ENCODE results near the gene PIP4K2B.
A peak's percentile ranks its signal among the peaks of the same experiment; 100 is the strongest.

PIP4K2B gene

DNA sequence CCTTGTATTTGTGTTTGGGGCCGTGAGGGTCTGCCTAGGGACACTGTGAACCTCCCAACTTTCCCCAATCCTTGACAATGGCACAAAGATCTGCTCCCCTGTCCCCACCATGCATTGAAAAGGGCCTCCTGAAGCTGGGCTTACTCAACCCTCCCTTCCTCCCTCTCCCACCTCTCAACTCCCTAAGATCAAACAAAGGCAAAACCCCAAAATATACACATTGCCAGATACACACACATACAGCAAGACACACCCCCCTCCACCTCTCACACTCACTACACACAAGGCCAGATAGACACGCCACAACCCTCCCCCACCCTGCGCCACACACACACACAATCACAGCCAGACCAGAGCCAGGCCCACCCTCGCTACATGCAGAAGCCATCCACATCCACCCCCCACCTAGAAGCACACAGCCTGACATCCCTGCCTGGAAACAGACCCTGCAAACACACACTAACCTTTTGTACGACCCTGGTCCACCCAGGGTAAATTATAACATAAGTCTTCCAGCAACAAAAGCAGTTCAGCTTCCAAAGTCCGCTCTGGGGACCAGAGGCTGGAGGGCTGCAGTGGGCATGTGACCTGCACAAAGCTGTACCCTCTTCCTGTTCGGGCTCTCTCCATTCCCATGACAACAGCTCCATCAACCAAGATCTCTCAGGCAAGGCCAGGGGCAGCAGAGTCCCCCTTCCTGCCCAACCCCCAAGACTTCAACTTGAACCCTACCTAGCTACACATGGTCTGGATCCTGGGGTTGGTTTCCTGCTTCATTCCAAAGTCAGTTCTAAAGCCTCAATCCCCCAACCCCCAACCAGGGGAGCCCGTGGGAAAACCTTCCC, 53.1 kb downstream of the PIP4K2B start:
- DNase-seq (ENCODE audit: low spot score), result no peak

DNA sequence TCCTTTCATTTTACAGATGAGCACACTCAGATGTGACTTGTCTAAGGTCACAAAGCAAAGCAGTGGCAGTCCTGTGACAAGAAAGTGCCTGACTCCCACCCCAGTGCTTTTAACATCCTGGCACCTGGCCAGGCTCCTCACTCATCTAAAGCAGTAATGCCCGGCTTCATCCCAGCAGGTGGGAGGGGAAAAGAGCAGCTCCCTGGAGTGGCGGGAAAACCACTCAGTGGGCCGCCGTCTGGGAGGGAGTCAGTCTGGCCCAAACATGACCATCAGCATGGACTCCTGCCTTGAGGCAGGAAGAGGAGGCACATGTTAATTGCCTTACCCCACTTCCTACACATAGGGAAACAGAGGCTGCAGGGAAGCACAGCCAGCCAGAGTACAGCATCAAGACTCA, 53.8 kb downstream of the PIP4K2B start:
- no peak for DNase-seq (ENCODE audit: low spot score)

DNA sequence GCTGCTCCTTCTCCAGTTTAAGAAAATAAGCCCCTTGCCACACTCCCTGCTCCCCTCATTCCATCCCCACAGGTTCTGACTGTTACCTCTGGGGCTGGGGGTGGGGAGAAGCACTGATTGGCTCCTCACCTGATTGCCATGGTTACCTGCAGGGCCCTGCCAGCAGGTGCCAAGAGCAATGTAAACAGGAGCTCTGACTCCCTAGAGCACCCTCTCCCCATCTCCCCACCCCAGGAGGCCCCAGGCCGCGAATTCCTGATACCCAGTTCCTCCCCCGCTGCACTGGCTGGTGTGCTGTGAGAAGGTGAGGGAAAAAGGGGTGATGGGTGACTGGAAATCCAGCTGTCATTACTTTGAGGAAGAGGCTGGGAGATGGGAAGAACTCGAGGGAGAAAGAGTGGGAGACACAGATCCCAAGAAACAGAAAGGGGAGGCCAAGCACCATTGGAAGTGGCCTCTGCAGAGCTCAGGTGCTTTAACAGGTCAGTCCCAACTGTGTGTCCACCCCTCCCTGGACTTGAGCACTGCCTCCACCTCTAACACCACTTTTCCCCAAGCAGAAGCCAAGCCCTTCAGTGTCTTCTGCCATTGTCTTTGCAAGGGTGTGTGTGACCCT, 55.7 kb downstream of the PIP4K2B start:
- no peak for DNase-seq (ENCODE audit: low spot score)

DNA sequence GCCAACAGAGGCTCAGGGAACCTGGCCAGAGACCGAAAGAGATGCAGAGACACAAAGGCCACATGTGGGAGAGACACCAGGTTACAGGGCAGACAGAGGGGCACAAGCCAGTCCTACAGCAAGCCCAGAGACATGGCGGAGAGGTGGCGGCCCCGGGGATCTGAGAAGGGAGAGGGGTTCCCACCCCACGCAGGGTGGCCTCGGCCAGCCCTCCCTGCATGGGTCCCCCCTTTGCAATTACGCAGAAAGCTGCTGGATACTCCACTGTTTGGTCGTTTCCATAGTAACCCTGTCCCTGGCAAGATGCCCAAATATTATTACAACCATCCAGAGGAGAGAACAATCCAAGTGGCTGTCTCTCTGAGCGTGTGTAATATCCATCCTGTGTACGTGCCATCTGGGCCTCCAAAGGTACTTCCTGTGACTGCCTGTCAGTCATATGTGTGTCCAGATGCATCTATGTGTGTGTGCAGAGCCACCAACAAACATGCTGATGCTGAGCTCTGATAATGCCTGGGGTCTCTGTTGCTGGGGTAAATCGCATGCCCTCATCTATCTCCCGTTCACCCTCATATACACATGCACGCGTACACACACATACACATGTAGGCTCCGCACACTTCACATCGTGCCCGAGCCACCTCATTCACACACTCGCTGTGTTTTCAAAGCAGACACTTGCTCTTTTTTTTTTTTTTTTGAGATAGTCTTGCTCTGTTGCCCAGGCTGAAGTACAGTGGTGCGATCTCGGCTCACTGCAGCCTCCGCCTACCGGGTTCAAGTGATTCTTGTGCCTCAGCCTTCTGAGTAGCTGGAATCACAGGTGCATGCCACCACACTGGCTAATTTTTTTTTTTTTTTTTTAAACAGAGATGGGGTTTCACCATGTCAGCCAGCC, 56.7 kb downstream of the PIP4K2B start:
- DNase-seq (ENCODE audit: low spot score), result peak; percentile 88

DNA sequence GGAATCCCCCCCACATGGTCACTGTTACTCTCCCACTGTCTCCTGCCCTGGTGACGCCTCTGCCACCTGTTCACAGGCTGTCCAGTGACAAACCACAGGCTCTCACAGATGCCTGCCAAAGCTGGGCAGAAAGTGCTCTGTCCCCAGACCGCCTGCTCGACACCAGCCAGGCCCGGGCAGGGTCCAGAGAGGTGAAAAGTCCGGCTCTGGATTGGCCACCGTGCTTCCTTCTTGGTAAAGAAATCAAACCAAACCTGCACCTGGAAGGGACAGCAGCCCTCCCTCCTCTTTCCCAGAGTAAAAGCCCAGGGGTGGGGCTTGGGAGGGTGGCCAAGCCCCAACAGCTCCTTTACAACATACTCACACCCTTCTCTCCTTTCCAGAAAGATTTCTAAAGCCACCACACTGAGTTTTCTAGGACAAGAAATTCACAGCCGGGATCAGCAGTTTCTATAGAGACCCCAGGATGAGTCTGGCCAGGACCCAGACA, 57.4 kb downstream of the PIP4K2B start:
- DNase-seq (ENCODE audit: low spot score), result no peak

DNA sequence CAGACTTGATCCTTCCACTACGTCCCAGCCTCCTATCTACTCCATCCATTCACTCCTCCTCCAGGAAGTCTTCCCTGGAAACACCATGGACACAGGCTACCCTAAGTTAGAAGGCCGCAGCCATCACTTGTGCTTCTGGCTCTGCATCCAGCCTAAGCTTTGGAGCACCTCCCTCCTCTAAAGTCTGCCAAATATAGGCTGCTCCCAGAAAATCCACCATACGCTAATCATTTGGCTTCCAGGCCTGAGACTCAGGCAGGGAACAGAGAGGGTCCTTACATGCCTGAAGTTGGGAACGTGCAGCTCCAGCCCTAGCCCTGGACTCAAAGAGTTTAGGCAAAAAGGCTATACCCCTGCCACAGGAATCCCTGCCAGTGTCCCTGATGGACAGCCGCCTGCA, 57.9 kb downstream of the PIP4K2B start:
- DNase-seq (ENCODE audit: low spot score), result no peak

DNA sequence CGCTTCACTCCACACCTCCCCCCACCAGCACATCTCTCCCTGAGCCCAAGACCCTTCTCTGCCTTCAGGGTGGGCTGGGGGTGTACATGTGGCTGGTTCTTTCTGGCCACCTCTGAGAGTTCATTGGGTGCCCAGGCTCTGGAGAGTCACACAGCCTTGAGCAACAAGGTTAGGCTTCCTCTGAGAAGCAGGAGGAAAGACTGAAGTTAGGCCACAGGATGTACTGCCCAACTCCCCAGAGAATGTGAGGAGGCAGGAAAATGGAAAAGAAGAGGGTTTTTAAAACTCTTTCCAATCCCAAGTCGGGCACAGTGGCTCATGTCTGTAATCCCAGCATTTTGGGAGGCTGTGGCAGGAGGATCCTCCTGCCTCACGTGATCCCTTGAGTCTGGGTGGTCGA, 58.5 kb downstream of the PIP4K2B start:
- DNase-seq (ENCODE audit: low spot score), result no peak

DNA sequence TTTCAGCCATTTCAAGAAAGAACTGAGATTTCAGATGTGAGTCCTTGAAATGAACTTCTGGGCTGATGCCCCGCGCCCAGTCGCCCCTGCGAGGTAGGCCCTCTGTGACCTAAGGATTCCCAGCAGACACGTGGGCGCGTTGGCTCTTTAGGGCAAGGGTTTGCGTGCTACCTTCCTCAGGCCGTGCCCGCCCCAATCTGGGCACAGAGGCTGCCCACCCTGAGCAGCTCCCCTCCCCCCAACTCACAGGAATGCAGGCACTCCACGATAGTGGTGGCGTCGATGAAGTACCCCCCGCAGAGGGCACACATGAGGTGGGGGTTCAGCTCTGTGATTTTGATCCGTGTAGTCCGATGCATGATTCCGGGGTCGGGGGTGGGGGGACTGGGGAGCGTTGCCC, 59.3 kb downstream of the PIP4K2B start:
- DNase-seq (ENCODE audit: low spot score), result no peak

DNA sequence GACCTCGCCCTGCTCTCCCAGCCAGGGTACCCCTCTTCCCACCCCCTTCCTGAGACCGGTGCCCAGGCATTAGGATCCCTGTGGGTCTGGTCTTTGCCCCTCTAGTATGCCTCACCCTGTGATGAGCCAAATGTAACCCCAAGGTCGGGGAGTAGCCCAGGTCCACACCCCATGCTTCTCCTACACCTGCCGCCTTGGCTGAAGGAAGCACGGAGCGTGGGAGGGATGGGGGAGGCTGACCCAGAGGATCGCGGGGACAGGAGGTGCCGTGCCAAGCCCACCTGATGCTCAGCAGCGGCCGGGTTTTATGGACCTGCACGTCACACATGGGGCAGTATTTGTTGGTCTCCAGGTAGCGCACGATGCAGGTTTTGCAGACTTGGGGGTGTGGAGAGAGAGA, 60.1 kb downstream of the PIP4K2B start:
- no peak for DNase-seq (ENCODE audit: low spot score)

DNA sequence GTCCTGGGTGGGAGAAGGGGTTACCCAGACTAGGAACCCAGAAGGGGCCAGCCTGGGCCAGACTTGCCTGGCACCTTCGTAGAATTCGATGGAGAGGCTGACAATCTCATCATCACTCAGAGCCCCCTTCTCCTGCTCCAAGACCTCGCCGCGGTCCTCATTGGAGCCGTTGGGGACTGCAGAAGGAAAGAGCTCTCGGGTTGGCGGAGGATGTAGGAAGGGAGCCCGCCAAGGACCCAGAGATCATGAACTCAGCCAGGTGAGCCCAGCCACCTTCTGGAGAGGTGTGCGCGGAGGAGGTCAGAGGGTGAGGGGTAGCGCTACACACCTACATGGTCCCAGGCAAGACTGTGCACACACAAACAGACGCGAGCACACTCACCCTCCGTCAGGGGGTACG, 60.7 kb downstream of the PIP4K2B start:
- no peak for DNase-seq (ENCODE audit: low spot score)

DNA sequence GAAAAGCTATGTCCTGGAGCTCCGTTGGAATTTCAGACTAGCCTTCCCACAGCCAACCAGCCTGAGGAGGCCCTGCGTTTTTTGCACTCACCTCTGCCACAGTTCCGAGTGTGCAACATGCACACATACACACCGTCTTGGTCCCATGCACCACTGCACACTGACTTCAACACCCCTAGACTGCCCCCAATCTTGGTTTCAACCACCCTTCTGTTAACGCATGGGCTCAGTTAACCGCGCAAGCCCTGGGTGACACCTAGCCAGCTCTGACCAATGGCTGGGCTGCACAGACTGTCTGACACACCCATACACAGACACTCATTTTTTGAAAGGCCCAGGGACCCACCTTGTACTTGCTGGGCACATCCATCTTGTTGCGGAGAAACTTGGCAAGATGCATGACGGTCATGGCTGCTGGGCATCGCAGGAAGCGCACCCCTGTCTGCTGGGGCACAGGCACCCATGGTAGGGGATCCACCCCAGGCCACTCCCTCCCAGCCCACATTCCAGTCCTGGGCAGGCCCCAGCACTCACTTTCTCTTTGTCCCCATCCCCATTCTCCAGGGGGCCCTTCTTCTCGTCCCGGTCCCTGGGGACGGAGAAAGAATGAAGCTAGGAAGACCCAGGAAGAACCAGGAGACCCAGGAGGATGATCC, 61.2 kb downstream of the PIP4K2B start:
- DNase-seq (ENCODE audit: low spot score), result no peak

DNA sequence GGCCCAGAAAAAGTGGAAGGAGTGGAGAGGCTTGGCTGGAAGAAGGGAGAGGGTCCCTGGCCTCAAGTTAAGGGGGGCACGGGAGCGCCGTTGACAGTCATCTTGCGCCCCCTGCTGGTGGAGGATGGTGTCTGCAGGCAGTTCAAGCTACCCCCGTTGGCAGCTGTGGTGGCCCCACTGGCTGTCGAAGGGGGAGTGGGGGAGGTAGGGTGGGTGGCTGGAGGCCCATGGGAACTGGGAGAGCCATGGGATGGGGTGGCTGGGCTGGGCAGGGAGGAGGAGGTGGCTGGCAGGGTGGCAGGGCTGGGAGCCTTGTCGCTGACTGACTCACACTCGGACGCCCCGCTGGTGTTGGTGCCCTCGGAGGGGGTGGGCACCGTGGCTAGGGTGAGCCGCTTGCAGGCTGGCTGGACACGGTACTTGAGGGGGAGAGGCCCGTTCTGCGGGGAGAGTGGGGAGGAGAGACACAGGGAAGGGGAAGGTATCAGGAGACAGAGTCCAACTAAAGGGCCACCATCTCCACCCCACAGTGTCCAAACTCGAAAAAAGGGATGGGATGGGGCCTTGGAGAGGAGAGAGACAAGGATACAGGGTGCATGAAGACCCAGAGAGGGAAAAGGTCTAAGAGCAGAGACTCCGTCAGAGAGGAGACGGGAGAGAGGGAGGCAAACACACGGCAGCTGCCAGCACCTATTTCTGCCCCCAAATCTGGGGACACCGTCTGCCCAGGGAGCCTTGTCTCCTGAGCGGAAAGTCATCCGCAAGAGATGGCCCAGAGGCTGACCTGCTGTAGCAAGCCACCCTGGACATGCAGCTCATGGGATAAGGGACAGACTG, 64.0 kb downstream of the PIP4K2B start:
- no peak for DNase-seq (ENCODE audit: low spot score)

DNA sequence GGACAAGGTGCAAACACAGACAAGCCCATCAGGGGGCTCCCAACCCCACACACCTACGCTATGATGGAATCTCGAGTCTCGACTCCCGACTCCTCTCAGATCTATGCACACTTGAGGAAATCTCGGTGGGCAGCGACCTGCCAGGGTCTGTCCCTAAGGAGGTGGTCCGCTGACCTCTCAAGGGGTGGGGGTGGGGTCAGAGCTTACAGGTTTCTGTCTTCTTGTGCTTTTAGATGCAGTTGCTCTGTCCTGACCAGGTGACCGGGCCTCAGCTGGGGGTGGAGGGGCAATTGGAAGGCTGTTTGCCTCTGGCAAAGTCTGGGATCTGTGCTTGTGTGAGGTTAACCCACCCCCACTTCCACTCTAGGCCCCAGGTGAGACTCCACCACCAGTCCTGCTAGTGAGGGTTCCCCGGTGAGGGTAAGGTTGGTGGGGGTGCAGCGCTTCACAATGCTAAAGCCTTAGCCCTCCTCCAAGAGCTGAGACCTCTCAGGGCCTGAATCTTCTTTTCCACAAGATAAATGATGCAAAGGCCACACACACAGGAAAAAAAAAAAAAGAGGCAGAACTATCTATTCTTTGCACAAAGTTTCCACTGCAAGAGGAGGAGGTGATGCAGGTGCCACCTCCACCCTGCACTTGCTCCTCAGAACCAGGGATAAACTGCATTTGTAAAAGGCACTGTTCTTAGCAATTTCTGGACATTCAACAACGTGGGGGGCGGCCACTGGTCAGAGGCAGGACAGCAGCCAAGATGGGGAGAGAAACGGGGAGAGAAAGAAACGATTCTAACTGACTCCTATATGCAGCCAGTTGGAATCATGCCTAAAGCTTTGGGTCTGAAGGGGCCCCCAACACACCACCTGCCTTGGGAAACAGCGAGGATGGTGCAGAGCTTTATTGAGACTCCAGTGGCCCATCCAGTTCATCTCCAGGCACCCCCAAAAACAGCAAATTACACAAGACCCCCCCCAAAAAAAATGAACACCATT, 65.1 kb downstream of the PIP4K2B start:
- DNase-seq (ENCODE audit: low spot score), result peak; percentile 70

DNA sequence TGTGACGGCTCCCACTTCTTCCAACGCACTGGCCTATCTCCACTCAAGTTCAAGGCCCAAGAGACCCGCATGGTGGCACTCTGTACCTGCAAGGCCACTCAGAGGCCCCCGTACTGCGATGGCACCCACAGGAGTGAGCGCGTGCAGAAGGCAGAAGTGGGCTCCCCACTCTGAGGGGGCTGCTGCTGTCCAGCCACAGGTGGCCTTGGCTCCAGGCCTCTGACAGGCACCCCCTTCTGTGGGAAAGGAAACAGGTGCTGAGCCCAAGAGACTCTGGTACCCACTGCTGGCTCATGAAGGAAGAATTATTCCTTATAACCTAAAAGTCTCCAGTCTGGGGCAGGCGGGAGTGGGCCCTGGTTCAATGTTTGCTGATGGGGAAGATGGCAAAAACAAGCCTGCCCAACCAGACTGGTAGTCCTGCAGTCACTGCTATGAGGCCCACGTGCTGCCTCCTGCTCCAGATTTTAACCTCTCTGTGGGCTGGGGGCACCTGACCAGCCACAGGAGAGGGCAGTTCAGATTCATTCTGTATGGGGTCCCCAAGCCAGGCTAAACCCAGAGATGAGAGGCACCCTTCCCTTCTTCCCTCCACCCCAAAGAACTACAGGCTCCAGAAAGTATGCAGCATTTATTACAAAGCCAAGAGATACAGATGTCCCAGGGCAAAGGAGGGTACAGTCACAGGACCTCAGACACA, 65.9 kb downstream of the PIP4K2B start:
- no peak for DNase-seq (ENCODE audit: low spot score)

DNA sequence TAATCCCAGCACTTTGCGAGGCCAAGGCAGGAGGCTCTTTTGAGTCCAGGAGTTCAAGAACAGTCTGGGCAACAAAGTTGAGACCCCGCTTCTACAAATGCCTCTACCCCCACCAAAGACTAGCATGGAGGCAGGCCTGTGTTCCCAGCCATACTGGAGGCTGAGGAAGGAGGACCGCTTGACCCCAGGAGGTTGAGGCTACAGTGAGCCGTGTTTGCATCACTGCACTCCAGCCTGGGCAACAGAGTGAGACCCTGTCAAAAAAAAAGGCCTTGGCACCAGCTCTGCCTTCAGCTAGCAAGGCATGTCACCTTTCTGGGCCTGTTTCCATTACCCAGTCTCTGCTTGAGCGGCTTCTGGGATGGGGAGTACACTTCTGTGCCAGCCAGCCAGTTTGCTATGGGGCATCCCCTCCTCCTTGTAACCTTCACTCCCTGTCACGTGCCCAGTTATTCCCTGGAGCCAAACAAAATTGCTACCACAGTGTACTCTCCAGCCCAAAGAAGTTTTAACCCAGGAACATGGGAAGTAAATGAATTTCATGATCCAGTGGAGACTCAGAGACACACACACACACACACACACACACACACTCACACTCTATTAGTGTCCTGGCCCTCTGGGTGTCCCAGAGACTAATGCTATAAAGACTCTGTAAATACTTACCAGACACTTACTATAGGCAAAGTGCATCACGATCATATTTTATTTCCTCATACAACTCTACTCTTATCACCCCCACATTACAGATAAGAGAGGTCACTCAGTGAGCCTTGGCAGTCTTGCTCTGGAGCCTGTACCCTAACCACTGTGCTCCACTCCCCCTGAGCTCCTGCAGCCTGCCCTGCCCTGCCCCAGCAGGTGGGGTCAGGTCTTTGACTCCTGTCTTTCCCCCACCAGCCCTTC, 66.7 kb downstream of the PIP4K2B start:
- no peak for DNase-seq (ENCODE audit: low spot score)

DNA sequence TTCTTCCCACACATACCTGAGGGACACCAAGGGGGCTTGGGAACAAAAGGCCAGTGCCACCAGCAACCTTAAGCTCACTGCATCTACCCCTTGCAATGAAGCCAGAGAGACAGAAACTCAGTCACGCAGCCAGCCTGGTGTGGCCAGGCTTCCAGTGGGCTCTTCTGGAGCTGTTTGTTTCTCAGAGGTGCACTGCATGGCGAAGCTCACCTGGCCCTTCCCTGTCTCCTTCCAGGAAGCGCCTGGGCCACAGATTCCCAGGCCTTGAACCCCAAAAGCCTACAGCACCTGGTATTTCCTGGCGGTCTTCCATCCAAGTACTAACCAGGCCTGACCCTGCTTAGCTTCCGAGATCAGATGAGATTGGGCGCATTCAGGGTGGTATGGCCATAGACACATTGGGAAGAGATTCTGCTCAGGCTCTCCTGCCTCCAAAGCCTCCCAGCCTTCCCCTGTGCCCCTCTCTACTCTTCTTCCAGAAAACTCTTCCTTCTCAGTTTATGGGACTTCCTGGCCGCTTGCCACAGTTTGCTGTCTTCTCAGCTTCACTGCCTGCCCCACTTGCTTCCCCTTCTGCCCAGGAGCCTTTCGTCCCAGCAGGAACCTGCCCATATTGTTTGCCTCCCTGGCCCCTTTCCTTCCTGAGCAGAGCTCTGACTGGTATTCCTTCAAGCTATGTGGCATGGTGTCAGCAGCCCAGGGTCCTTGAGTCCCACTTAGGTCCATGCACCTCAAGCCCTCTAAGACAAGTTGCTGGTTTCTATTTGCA, 67.6 kb downstream of the PIP4K2B start:
- DNase-seq (ENCODE audit: low spot score), result no peak

All from cerebellar cortex (tissue), 1 donor.